ENCODE measurements around the gene FOXP4. TPM values are rescaled to one million over a fixed set of nuclear protein-coding genes. Genes with fewer than 3 reads are reported as not detected.

The FOXP4 gene
- total and polyA plus RNA-seq, 2 of the 13 experiments (the other 11 are each of a cell fraction or from before 2014, with no cell fraction given), result 11.0 to 12.4 TPM

DNA sequence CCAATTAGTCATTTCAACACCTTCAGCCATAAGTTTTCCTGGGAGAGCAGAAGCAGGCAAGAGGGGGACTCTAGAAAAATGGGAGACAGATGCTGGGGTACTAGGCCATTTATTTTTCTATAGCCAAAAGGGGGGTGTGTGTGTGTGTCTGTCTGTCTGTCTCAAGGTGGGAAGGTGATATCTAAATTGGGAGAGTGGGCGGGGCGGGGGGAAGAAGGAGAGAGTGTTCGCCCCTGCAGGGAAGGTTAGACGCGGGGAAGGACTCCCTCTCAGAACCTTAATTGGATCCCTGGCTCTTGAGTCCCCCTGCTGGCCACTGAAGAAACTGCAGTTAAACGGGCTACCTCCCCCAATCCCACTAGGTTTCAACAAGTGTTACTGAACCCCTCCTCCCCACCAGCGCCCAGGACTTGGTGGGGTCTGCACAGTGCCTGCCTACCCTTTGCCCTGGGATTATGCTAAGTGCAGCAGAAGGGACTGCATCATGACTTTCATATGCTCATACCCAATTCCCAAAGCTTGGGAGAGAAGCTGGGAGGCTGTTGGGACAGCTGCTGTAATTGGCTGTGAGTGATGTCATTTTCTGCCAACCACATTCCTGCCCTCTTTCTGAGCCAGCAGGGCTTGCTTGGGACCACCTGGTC is 45.8 kb downstream of the FOXP4 start (continued):
- TF ChIP-seq ZNF350 (CRISPR knock-in tag; IDR thresholded peaks at IDR 0.05; ENCODE audit: borderline replicate concordance, low read depth) (peak; percentile 17; the same call in 1 of the 2 replicates), YY1 (IDR thresholded peaks at IDR 0.05; ENCODE audit: insufficient read depth, insufficient replicate concordance, low read depth, low read length) (no peak), ZNF782 (CRISPR knock-in tag; IDR thresholded peaks at IDR 0.05; ENCODE audit: borderline replicate concordance) (peak; percentile 74; the same call in 1 of the 2 replicates), CC2D1A (CRISPR knock-in tag; IDR thresholded peaks at IDR 0.05) (no peak), TEAD3 (CRISPR knock-in tag; optimal IDR thresholded peaks at IDR 0.05; ENCODE audit: borderline replicate concordance) (peak; percentile 46), MXI1 (IDR thresholded peaks at IDR 0.05; ENCODE audit: borderline replicate concordance, low read depth, low read length) (peak; percentile 9; the same call in 1 of the 3 replicates), FOXO1 (CRISPR knock-in tag; IDR thresholded peaks at IDR 0.05) (peak; percentile 45; the same call in 1 of the 2 replicates), PHF8 (CRISPR knock-in tag; IDR thresholded peaks at IDR 0.05) (no peak), STAG1 (CRISPR knock-in tag; IDR thresholded peaks at IDR 0.05) (peak; percentile 96), PTBP1 (IDR thresholded peaks at IDR 0.05; ENCODE audit: low read depth, low read length, poor library complexity, severe bottlenecking) (no peak), NR2F1 (CRISPR knock-in tag; IDR thresholded peaks at IDR 0.05) (0 out of 4 replicates have a peak, but pooled peaks of 1 of the 2 experiments have one; percentile 16), ZNF776 (CRISPR knock-in tag; IDR thresholded peaks at IDR 0.05) (no peak), POLR2G (IDR thresholded peaks at IDR 0.05; ENCODE audit: low read depth, low read length) (peak; percentile 5; the same call in 1 of the 2 replicates)
- TF ChIP-seq, protein P1, sequence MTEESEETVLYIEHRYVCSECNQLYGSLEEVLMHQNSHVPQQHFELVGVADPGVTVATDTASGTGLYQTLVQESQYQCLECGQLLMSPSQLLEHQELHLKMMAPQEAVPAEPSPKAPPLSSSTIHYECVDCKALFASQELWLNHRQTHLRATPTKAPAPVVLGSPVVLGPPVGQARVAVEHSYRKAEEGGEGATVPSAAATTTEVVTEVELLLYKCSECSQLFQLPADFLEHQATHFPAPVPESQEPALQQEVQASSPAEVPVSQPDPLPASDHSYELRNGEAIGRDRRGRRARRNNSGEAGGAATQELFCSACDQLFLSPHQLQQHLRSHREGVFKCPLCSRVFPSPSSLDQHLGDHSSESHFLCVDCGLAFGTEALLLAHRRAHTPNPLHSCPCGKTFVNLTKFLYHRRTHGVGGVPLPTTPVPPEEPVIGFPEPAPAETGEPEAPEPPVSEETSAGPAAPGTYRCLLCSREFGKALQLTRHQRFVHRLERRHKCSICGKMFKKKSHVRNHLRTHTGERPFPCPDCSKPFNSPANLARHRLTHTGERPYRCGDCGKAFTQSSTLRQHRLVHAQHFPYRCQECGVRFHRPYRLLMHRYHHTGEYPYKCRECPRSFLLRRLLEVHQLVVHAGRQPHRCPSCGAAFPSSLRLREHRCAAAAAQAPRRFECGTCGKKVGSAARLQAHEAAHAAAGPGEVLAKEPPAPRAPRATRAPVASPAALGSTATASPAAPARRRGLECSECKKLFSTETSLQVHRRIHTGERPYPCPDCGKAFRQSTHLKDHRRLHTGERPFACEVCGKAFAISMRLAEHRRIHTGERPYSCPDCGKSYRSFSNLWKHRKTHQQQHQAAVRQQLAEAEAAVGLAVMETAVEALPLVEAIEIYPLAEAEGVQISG (CRISPR knock-in tag; IDR thresholded peaks at IDR 0.05), result 0 out of 2 replicates have a peak, but pooled peaks have one; percentile 23
- TF ChIP-seq, protein P2, sequence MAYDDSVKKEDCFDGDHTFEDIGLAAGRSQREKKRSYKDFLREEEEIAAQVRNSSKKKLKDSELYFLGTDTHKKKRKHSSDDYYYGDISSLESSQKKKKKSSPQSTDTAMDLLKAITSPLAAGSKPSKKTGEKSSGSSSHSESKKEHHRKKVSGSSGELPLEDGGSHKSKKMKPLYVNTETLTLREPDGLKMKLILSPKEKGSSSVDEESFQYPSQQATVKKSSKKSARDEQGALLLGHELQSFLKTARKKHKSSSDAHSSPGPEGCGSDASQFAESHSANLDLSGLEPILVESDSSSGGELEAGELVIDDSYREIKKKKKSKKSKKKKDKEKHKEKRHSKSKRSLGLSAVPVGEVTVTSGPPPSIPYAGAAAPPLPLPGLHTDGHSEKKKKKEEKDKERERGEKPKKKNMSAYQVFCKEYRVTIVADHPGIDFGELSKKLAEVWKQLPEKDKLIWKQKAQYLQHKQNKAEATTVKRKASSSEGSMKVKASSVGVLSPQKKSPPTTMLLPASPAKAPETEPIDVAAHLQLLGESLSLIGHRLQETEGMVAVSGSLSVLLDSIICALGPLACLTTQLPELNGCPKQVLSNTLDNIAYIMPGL (CRISPR knock-in tag; IDR thresholded peaks at IDR 0.05; ENCODE audit: borderline replicate concordance in 1 of 2, low read depth in 1 of 2), result peak in 1 of 2 experiments; percentile 50; a peak in 1 of 4 replicates
- TF ChIP-seq, protein P3, sequence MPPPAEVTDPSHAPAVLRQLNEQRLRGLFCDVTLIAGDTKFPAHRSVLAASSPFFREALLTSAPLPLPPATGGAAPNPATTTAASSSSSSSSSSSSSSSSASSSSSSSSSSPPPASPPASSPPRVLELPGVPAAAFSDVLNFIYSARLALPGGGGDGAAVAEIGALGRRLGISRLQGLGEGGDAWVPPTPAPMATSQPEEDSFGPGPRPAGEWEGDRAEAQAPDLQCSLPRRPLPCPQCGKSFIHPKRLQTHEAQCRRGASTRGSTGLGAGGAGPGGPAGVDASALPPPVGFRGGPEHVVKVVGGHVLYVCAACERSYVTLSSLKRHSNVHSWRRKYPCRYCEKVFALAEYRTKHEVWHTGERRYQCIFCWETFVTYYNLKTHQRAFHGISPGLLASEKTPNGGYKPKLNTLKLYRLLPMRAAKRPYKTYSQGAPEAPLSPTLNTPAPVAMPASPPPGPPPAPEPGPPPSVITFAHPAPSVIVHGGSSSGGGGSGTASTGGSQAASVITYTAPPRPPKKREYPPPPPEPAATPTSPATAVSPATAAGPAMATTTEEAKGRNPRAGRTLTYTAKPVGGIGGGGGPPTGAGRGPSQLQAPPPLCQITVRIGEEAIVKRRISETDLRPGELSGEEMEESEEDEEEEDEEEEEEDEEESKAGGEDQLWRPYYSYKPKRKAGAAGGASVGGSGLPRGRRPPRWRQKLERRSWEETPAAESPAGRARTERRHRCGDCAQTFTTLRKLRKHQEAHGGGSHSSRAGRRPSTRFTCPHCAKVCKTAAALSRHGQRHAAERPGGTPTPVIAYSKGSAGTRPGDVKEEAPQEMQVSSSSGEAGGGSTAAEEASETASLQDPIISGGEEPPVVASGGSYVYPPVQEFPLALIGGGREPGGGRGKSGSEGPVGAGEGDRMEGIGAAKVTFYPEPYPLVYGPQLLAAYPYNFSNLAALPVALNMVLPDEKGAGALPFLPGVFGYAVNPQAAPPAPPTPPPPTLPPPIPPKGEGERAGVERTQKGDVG (CRISPR knock-in tag; IDR thresholded peaks at IDR 0.05; ENCODE audit: borderline replicate concordance), result no peak
- TF ChIP-seq, protein P4, sequence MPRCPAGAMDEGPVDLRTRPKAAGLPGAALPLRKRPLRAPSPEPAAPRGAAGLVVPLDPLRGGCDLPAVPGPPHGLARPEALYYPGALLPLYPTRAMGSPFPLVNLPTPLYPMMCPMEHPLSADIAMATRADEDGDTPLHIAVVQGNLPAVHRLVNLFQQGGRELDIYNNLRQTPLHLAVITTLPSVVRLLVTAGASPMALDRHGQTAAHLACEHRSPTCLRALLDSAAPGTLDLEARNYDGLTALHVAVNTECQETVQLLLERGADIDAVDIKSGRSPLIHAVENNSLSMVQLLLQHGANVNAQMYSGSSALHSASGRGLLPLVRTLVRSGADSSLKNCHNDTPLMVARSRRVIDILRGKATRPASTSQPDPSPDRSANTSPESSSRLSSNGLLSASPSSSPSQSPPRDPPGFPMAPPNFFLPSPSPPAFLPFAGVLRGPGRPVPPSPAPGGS (CRISPR knock-in tag; IDR thresholded peaks at IDR 0.05), result no peak
- TF ChIP-seq, protein P5, sequence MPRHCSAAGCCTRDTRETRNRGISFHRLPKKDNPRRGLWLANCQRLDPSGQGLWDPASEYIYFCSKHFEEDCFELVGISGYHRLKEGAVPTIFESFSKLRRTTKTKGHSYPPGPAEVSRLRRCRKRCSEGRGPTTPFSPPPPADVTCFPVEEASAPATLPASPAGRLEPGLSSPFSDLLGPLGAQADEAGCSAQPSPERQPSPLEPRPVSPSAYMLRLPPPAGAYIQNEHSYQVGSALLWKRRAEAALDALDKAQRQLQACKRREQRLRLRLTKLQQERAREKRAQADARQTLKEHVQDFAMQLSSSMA (CRISPR knock-in tag; IDR thresholded peaks at IDR 0.05), result no peak

All from HepG2 (cell line).